Left cardiac atrium (tissue), 4 donors: ENCODE results near the gene CCND3. TPM values are rescaled to one million over a fixed set of nuclear protein-coding genes. Genes with fewer than 3 reads are reported as not detected.

Source experiments
- ATAC-seq, 2 donors: fragments of 200-7000 bp; cut with Tn5 transposase; one replicate each; pipeline ENCODE4 v1.9.1; 2020; ENCODE audit warnings: mild to moderate bottlenecking in 2 of 2, moderate library complexity in 2 of 2
- DNase-seq: peaks from one replicate; pipeline ENCODE4 v3.0.0-alpha.2; 2020
- intact Hi-C, 2 donors: fragments of 100-400 bp; cut with DNase I; formaldehyde crosslinking; loops; one replicate each; pipeline versions ENCODE4 v1.14.1 to v1.15.1; 2022 to 2023
- total RNA-seq, 2 donors: library from RNA; stranded (reverse); fragmentation: NEBNext Ultra II Directional; extraction: Animal tissue kit (Norgen Biotek cat#: 25700); gene quantifications; one replicate each; pipeline ENCODE4 v1.2.1, GENCODE V29; 2021
- donor health status: DM: no; HTN: yes; CAD: no.
- donor health status: DM: no; HTN: yes; CAD: no; lungs with severe emphysema.
- donor health status: DM: yes; HTN: yes; CAD: no.
- donor health status: Dilated cardiomyopathy.

CCND3 gene
- total RNA-seq, 2 donors from 2014 or later, result 60.1 to 62.4 TPM

GRCh38 chr6:41934278-41935192, 7.1 kb downstream of the CCND3 start:
- ATAC-seq, result no peak
- intact Hi-C loops, result loop anchor here in 1 of 2 donors (10.0 kb wide), 1 partner anchor 110 kb away; no protein-coding TSS in a partner anchor
- DNase-seq, result no peak

- DNase-seq (no peak), ATAC-seq (peak in 1 of 2 donors; percentile 45)
- intact Hi-C loops, result loop anchor here in 1 of 2 donors (10.0 kb wide), 1 partner anchor 112 kb away; no protein-coding TSS in a partner anchor
Measured at GRCh38 chr6:41932378-41932777, 9.2 kb downstream of the CCND3 start.

- DNase-seq (no peak), ATAC-seq (no peak)
- intact Hi-C loops, result loop anchor here in 1 of 2 donors (10.0 kb wide), 1 partner anchor 113 kb away; no protein-coding TSS in a partner anchor
Measured at GRCh38 chr6:41931792-41932191, 9.8 kb downstream of the CCND3 start.

- DNase-seq (no peak), ATAC-seq (no peak)
- intact Hi-C loops, result loop anchor here in 1 of 2 donors (10.0 kb wide), 2 partner anchors 115 to 145 kb away; partner anchors contain the start of genes PRICKLE4 and TOMM6
Measured at GRCh38 chr6:41929924-41930323, 11.7 kb downstream of the CCND3 start.

- ATAC-seq (no peak), DNase-seq (no peak)
- intact Hi-C loops, result loop anchor here in 1 of 2 donors (10.0 kb wide), 1 partner anchor 142 kb away; the partner anchor contains the start of genes PRICKLE4 and TOMM6
Measured at GRCh38 chr6:41927253-41927652, 14.4 kb downstream of the CCND3 start.

GRCh38 chr6:41922154-41922553, 19.5 kb downstream of the CCND3 start:
- intact Hi-C loops, result loop anchor here (5.0 to 10.0 kb wide), 2 partner anchors 135 to 137 kb away; partner anchors contain the start of genes TOMM6 (in 2 of the 2) and PRICKLE4 (in 1 of the 2)
- DNase-seq (no peak), ATAC-seq (no peak)

GRCh38 chr6:41921712-41921998, 20.0 kb downstream of the CCND3 start:
- intact Hi-C loops, result loop anchor here (5.0 to 10.0 kb wide), 2 partner anchors 134 to 137 kb away; partner anchors contain the start of genes TOMM6 (in 2 of the 2) and PRICKLE4 (in 1 of the 2)
- peak in 1 of 2 donors; percentile 29 for ATAC-seq
- DNase-seq, result no peak

- DNase-seq (peak; percentile 93), ATAC-seq (peak; percentile 98)
- intact Hi-C loops, result loop anchor here (5.0 to 10.0 kb wide), 2 partner anchors 134 to 136 kb away; partner anchors contain the start of genes TOMM6 (in 2 of the 2) and PRICKLE4 (in 1 of the 2)
Measured at GRCh38 chr6:41920921-41921711, 20.5 kb downstream of the CCND3 start, which contains the start of the genes BYSL and MED20. TSS of gene BYSL (plus strand) at chr6:41921499. CDS start at chr6:41921563, 64 bp downstream. TSS of gene MED20 (minus strand) at chr6:41921139. CDS start at chr6:41921018, 121 bp downstream.

- ATAC-seq (peak in 1 of 2 donors; percentile 4), DNase-seq (no peak)
- intact Hi-C loops, result no loop called here
Measured at GRCh38 chr6:41917528-41917927, 24.1 kb downstream of the CCND3 start.

- intact Hi-C loops, result no loop called here
- DNase-seq, result no peak
- no peak for ATAC-seq
Measured at GRCh38 chr6:41914869-41915530, 26.6 kb downstream of the CCND3 start.

- no peak for ATAC-seq
- intact Hi-C loops, result no loop called here
Measured at GRCh38 chr6:41914343-41914742, 27.3 kb downstream of the CCND3 start.

GRCh38 chr6:41909727-41910126, 31.9 kb downstream of the CCND3 start:
- intact Hi-C loops, result no loop called here
- ATAC-seq, result no peak
- DNase-seq, result no peak

More at GRCh38 chr6:41914343-41914742, 27.3 kb downstream of the CCND3 start:
- DNase-seq, result no peak

GRCh38 chr6:41901882-41902519, 39.6 kb downstream of the CCND3 start:
- DNase-seq (no peak), ATAC-seq (no peak)
- intact Hi-C loops, result no loop called here

- intact Hi-C loops, result no loop called here
- ATAC-seq (no peak), DNase-seq (no peak)
Measured at GRCh38 chr6:41900861-41901260, 40.7 kb downstream of the CCND3 start.

GRCh38 chr6:41896281-41896680, 45.3 kb downstream of the CCND3 start:
- ATAC-seq, result no peak
- intact Hi-C loops, result no loop called here
- DNase-seq, result no peak

- intact Hi-C loops, result no loop called here
- peak; percentile 92 for DNase-seq
- ATAC-seq, result peak; percentile 99
Measured at GRCh38 chr6:41895300-41896233, 46.0 kb downstream of the CCND3 start, which contains the start of gene USP49. TSS of gene USP49 (minus strand) at chr6:41895375. CDS start at chr6:41806983, 88,392 bp downstream.
